Measurements from ENCODE around the gene DENND5A.

The DENND5A gene

GRCh38 chr11:9265211-9266131, at the start of gene DENND5A:
TSS of gene DENND5A (minus strand) at chr11:9265350. CDS start at chr11:9265069, 281 bp downstream.
- TF ChIP-seq EZH2 (IDR thresholded peaks at IDR 0.05) (no peak), POLR2AphosphoS5 (IDR thresholded peaks at IDR 0.05; ENCODE audit: borderline replicate concordance, low read depth, low read length) (peak; percentile 84), FOXP2 (optimal IDR thresholded peaks at IDR 0.05; ENCODE audit: control extremely low read depth, extremely low read length, insufficient read depth) (no peak)
- no peak for DNase-seq (ENCODE audit: low read depth, low spot score)
- Histone ChIP-seq H3K27ac (peak within 1 kb of the TSS; percentile 79), H3K9ac (ENCODE audit: insufficient read length) (peak within 1 kb of the TSS; percentile 95), H3K9me3 (ENCODE audit: low read depth, low read length) (no peaks in the 10 kb centered on the region), H3K4me3 (peak within 1 kb of the TSS; percentile 100), H3K36me3 (ENCODE audit: insufficient read depth, low read length) (no peaks in the 10 kb centered on the region)

GRCh38 chr11:9314291-9315077, 49.3 kb upstream of the DENND5A start, which contains the start of gene TMEM41B:
TSS of gene TMEM41B (minus strand) at chr11:9314593. CDS start at chr11:9314441, 152 bp downstream.
- no peak for TF ChIP-seq EZH2 (IDR thresholded peaks at IDR 0.05)
- TF ChIP-seq POLR2AphosphoS5 (IDR thresholded peaks at IDR 0.05; ENCODE audit: borderline replicate concordance, low read depth, low read length), result peak; percentile 88
- H3K9me3 ChIP-seq (ENCODE audit: low read depth, low read length), result no peaks in the 10 kb centered on the region
- peak; percentile 81 for DNase-seq (ENCODE audit: low read depth, low spot score)
- H3K27ac ChIP-seq, result peak within 1 kb of the TSS; percentile 97
- H3K9ac ChIP-seq (ENCODE audit: insufficient read length), result peak within 1 kb of the TSS; percentile 99
- peaks cover 18% of the 10 kb centered on the region; the same call in 1 of the 2 replicates for H3K36me3 ChIP-seq (ENCODE audit: insufficient read depth, low read length)
- H3K4me3 ChIP-seq, result peak within 1 kb of the TSS; percentile 100

GRCh38 chr11:9313648-9314290, 48.6 kb upstream of the DENND5A start:
- Histone ChIP-seq H3K27ac (peak overlapping the region; percentile 94), H3K36me3 (ENCODE audit: insufficient read depth, low read length) (peaks cover 18% of the 10 kb centered on the region; the same call in 1 of the 2 replicates), H3K4me3 (peak overlapping the region; percentile 100), H3K9ac (ENCODE audit: insufficient read length) (peak overlapping the region; percentile 99), H3K9me3 (ENCODE audit: low read depth, low read length) (no peaks in the 10 kb centered on the region)
- no peak for TF ChIP-seq POLR2AphosphoS5 (IDR thresholded peaks at IDR 0.05; ENCODE audit: borderline replicate concordance, low read depth, low read length)
- TF ChIP-seq FOXP2 (optimal IDR thresholded peaks at IDR 0.05; ENCODE audit: control extremely low read depth, extremely low read length, insufficient read depth), result no peak
- TF ChIP-seq EZH2 (IDR thresholded peaks at IDR 0.05), result no peak
- no peak for DNase-seq (ENCODE audit: low read depth, low spot score)

- DNase-seq (ENCODE audit: low read depth, low spot score), result no peak
- H3K9me3 ChIP-seq (ENCODE audit: low read depth, low read length), result no peaks in the 10 kb centered on the region
- TF ChIP-seq EZH2 (IDR thresholded peaks at IDR 0.05) (no peak), FOXP2 (optimal IDR thresholded peaks at IDR 0.05; ENCODE audit: control extremely low read depth, extremely low read length, insufficient read depth) (no peak)
- H3K36me3 ChIP-seq (ENCODE audit: insufficient read depth, low read length), result peaks cover 18% of the 10 kb centered on the region; the same call in 1 of the 2 replicates
- H3K27ac ChIP-seq, result no peak overlapping the region
- no peak overlapping the region for H3K4me3 ChIP-seq
- H3K9ac ChIP-seq (ENCODE audit: insufficient read length), result no peak overlapping the region
Measured at GRCh38 chr11:9310485-9311090, 45.4 kb upstream of the DENND5A start.

GRCh38 chr11:9304178-9304577, 39.0 kb upstream of the DENND5A start:
- no peak for TF ChIP-seq FOXP2 (optimal IDR thresholded peaks at IDR 0.05; ENCODE audit: control extremely low read depth, extremely low read length, insufficient read depth)
- TF ChIP-seq EZH2 (IDR thresholded peaks at IDR 0.05), result no peak
- TF ChIP-seq POLR2AphosphoS5 (IDR thresholded peaks at IDR 0.05; ENCODE audit: borderline replicate concordance, low read depth, low read length), result no peak
- H3K4me3 ChIP-seq, result no peak overlapping the region
- no peak for DNase-seq (ENCODE audit: low read depth, low spot score)

GRCh38 chr11:9302448-9302847, 37.3 kb upstream of the DENND5A start:
- Histone ChIP-seq H3K9me3 (ENCODE audit: low read depth, low read length) (no peaks in the 10 kb centered on the region), H3K27ac (peak overlapping the region; percentile 95), H3K4me3 (peak overlapping the region; percentile 19), H3K9ac (ENCODE audit: insufficient read length) (peak overlapping the region; percentile 44), H3K36me3 (ENCODE audit: insufficient read depth, low read length) (peaks cover 15% of the 10 kb centered on the region)
- DNase-seq (ENCODE audit: low read depth, low spot score), result peak; percentile 83
- TF ChIP-seq FOXP2 (optimal IDR thresholded peaks at IDR 0.05; ENCODE audit: control extremely low read depth, extremely low read length, insufficient read depth) (no peak), POLR2AphosphoS5 (IDR thresholded peaks at IDR 0.05; ENCODE audit: borderline replicate concordance, low read depth, low read length) (no peak), EZH2 (IDR thresholded peaks at IDR 0.05) (no peak)

More at GRCh38 chr11:9304178-9304577, 39.0 kb upstream of the DENND5A start:
- H3K9me3 ChIP-seq (ENCODE audit: low read depth, low read length), result no peaks in the 10 kb centered on the region
- peak overlapping the region; percentile 67 for H3K27ac ChIP-seq
- peaks cover 4% of the 10 kb centered on the region for H3K36me3 ChIP-seq (ENCODE audit: insufficient read depth, low read length)
- no peak overlapping the region for H3K9ac ChIP-seq (ENCODE audit: insufficient read length)

GRCh38 chr11:9301720-9302119, 36.6 kb upstream of the DENND5A start:
- Histone ChIP-seq H3K36me3 (ENCODE audit: insufficient read depth, low read length) (peaks cover 18% of the 10 kb centered on the region), H3K27ac (peak overlapping the region; percentile 95), H3K9me3 (ENCODE audit: low read depth, low read length) (no peaks in the 10 kb centered on the region), H3K9ac (ENCODE audit: insufficient read length) (no peak overlapping the region), H3K4me3 (no peak overlapping the region)
- no peak for TF ChIP-seq FOXP2 (optimal IDR thresholded peaks at IDR 0.05; ENCODE audit: control extremely low read depth, extremely low read length, insufficient read depth)
- TF ChIP-seq EZH2 (IDR thresholded peaks at IDR 0.05), result no peak
- no peak for TF ChIP-seq POLR2AphosphoS5 (IDR thresholded peaks at IDR 0.05; ENCODE audit: borderline replicate concordance, low read depth, low read length)
- no peak for DNase-seq (ENCODE audit: low read depth, low spot score)

Data from SK-N-MC (cell line).